Naive B cell (primary cell): ENCODE results near the gene NDUFAB1. TPM values are rescaled to one million over a fixed set of nuclear protein-coding genes. Genes with fewer than 3 reads are reported as not detected.
"Not testable (repeated sequence)": the region's sequence is repeated elsewhere in the genome, so short reads cannot be mapped to it uniquely, and the experiment has no call there.

Experiments used
- ATAC-seq, 2 donors: fragments of 150-1000 bp; cut with Tn5 transposase; 2 replicates each; pipeline ENCODE4 v1.10.0; 2021; ENCODE audit warnings: low read depth in 2 of 2, mild to moderate bottlenecking in 2 of 2, moderate library complexity in 2 of 2
- DNase-seq: peaks from one replicate; pipeline ENCODE4 v3.0.0; 2022
- H3K27ac Mint-ChIP-seq, 6 donors: one replicate each; pipeline ENCODE4 v1.8.0; 2020 to 2022; ENCODE audit warnings: mild to moderate bottlenecking in 6 of 6, mixed read lengths in 6 of 6, moderate library complexity in 5 of 6, inconsistent platforms in 2 of 6
- H3K27me3 Mint-ChIP-seq, 3 donors: one replicate each; pipeline ENCODE4 v1.8.0; 2021 to 2022; ENCODE audit warnings: mixed read lengths in 3 of 3, mild to moderate bottlenecking in 1 of 3
- H3K36me3 Mint-ChIP-seq, 2 donors: one replicate each; pipeline ENCODE4 v1.8.0; 2020 to 2022; ENCODE audit warnings: mixed read lengths in 2 of 2, inconsistent platforms in 1 of 2, mild to moderate bottlenecking in 1 of 2
- H3K4me1 Mint-ChIP-seq, 3 donors: one replicate each; pipeline ENCODE4 v1.8.0; 2020 to 2022; ENCODE audit warnings: mixed read lengths in 3 of 3, inconsistent platforms in 1 of 3, mild to moderate bottlenecking in 1 of 3, moderate library complexity in 1 of 3
- H3K4me3 Mint-ChIP-seq, 8 donors: one replicate each; pipeline ENCODE4 v1.8.0; 2020 to 2022; ENCODE audit warnings: mild to moderate bottlenecking in 8 of 8, mixed read lengths in 8 of 8, moderate library complexity in 8 of 8, inconsistent platforms in 2 of 8
- H3K9me3 Mint-ChIP-seq, 7 donors: one replicate each; pipeline ENCODE4 v1.8.0; 2020 to 2022; ENCODE audit warnings: mixed read lengths in 7 of 7, mild to moderate bottlenecking in 5 of 7, inconsistent platforms in 2 of 7, moderate library complexity in 1 of 7
- polyA plus RNA-seq, 6 donors: library from polyadenylated mRNA; unstranded; fragments of 300-500 nt; fragmentation: Illumina TruSeq; gene quantifications; one replicate each; pipeline ENCODE4 v1.2.3, GENCODE V29; 2021; ENCODE audit warnings: low read depth in 6 of 6

The NDUFAB1 gene
- polyA plus RNA-seq, 6 donors from 2014 or later, result 159 to 221 (median 172) TPM

DNA sequence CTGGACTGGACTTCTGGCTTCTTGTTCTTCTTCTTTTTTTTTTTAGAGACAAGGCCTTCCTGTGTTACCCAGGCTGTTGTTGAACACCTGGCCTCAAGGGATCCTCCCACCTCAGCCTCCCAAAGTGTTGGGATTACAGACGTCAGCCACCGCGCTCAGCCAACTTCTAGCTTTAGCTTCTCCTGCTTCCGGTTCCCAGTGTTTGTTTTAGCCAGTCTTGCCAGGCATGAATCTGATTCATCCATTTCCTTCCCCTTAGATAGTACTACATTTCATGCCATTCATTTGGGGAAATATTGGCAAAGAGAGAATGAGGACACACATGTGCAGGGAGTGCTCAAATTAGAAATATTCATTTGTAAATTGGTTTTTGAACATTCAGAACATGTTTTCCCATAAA lies 12.1 kb upstream of the NDUFAB1 start:
- DNase-seq (no peak), ATAC-seq (no peak)
- Mint-ChIP-seq H3K4me1 (no peaks in the 10 kb centered on the region), H3K27ac (no peak overlapping the region), H3K36me3 (peaks cover 0 to 9% of the 10 kb centered on the region in 2 donors), H3K9me3 (no peaks in the 10 kb centered on the region), H3K27me3 (no peaks in the 10 kb centered on the region), H3K4me3 (peak overlapping the region in 1 of 8 donors; percentile 13)

DNA sequence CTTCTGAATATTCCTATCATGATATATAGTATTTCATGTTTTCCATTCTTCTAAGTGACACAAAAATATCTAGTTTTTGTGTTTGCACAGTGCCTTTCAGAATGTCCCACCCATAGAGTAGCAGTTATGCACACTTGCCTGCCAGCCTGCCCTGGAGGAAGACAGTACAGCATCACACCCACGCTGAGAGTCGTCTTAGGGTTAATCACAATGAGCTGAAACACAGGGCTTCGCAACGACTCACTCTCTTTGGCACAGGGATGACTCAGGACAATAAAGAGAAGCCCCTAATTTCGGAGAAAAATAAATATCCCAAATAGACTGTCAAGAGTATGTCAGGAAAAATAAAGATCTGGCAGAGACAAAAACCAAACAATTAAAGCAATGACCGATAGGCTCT lies 11.6 kb upstream of the NDUFAB1 start:
- Mint-ChIP-seq H3K4me1 (no peaks in the 10 kb centered on the region), H3K36me3 (peaks cover 0 to 9% of the 10 kb centered on the region in 2 donors), H3K4me3 (no peak overlapping the region), H3K27me3 (no peaks in the 10 kb centered on the region), H3K9me3 (no peaks in the 10 kb centered on the region), H3K27ac (peak overlapping the region in 2 of 6 donors; percentile 8 to 86)
- ATAC-seq (no peak), DNase-seq (no peak)

DNA sequence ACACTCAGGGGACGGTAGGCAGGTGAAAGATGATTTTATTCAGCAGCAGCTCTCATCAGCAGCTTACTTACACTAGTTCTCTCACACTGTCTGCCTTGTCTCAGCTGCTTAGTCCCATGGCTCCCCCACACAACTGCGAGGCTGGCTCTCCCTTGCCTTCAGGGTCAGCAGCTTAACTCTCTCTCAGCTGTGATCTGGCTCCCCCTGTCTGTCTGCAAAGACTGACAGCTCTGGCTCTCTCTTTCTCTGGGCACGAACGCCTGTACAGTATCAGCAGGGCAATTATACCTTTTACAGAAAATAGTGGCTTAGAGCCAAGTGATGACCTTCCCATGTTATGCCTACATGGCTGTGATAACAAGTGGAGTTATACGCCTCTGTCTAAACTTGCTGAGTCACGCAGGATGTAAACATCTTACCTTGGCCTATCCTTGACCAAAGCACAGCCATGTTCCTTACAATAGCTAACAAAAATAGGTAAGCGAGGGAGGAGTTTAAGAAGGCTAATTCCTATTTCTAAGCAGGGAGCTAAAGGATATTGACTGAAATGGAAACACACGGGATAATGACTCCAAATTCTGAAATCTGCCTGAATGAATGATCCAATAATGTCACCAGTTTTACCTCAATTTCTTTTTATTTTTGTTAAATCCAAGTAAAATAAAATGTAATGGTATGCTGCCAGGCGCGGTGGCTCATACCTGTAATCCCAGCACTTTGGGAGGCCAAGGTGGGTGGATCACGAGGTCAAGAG lies 1.1 kb upstream of the NDUFAB1 start:
- no peaks in the 10 kb centered on the region for H3K9me3 Mint-ChIP-seq
- peak overlapping the region in 4 of 8 donors; percentile 57 to 86 (median 69) for H3K4me3 Mint-ChIP-seq
- peak in 1 of 2 donors; percentile 12 for ATAC-seq
- DNase-seq, result peak; percentile 11
- H3K27ac Mint-ChIP-seq, result peak overlapping the region in 3 of 6 donors; percentile 67 to 90 (median 75)
- H3K27me3 Mint-ChIP-seq, result no peaks in the 10 kb centered on the region
- no peaks in the 10 kb centered on the region for H3K36me3 Mint-ChIP-seq
- peaks cover 13 to 32% (median 22%) of the 10 kb centered on the region in 3 donors for H3K4me1 Mint-ChIP-seq

DNA sequence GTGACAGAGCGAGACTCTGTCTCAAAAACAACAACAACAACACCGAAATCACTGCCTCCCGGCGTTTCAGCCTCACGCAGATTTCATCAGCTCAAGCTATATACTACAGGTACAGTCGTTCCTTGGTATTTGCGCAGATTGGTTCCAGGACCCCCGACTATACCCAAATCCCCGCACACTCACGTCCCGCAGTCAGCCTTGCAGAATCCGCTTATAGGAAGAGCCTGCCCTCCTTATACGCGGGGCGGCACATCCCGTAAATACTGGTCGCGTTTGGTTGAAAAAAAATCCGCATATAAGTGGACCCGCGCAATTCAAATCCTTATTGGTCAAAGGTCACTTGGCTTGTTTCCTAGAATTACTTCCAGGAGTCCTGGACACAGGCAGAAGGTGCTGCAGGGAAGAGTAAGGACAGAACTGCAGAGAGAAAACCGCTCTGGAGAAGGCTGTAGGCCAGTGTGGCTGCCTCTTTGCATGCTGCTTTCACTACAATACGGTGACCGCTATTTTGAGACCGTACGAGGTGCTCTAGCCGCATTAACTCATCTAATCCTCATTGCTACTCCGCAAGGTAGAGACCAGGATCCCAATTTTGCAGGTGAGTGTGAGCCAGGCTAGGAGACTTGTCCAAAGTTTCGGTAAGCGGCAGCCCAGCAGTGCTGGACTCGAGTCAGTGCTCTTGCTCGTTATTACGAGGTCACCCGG lies 718 bp downstream of the NDUFAB1 start:
- Mint-ChIP-seq H3K27me3 (no peaks in the 10 kb centered on the region), H3K4me3 (peak overlapping the region; percentile 74 to 93 (median 86)), H3K27ac (peak overlapping the region in 3 of 6 donors; percentile 75 to 90 (median 87)), H3K9me3 (no peaks in the 10 kb centered on the region), H3K4me1 (peaks cover 21 to 37% (median 32%) of the 10 kb centered on the region in 3 donors), H3K36me3 (peaks cover 0 to 10% of the 10 kb centered on the region in 2 donors)
- DNase-seq, result no peak
- no peak for ATAC-seq

DNA sequence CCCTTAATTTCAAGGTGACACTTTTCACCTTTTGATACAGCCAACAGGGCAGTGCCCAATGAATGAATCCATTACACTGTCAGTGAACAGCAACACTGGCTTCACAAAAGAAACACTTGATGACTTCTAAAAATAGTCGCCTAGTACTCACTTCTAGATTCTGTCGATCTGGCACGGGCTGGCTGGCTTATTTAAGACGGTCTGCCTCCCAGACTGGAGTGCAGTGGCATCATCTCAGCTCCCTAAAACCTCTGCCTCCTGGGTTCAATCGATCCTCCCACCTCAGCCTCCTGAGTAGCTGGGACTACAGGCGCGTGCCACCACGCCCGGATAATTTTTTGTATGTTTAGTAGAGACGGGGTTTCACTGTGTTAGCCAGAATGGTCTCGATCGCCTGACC lies 1.9 kb downstream of the NDUFAB1 start:
- H3K27me3 Mint-ChIP-seq, result no peaks in the 10 kb centered on the region
- DNase-seq, result no peak
- ATAC-seq, result no peak
- peaks cover 0 to 10% of the 10 kb centered on the region in 2 donors for H3K36me3 Mint-ChIP-seq
- H3K4me3 Mint-ChIP-seq, result peak overlapping the region in 3 of 8 donors; percentile 40 to 86 (median 81)
- peak overlapping the region in 1 of 6 donors; percentile 29 for H3K27ac Mint-ChIP-seq
- H3K9me3 Mint-ChIP-seq, result no peaks in the 10 kb centered on the region
- peaks cover 25 to 37% (median 32%) of the 10 kb centered on the region in 3 donors for H3K4me1 Mint-ChIP-seq

DNA sequence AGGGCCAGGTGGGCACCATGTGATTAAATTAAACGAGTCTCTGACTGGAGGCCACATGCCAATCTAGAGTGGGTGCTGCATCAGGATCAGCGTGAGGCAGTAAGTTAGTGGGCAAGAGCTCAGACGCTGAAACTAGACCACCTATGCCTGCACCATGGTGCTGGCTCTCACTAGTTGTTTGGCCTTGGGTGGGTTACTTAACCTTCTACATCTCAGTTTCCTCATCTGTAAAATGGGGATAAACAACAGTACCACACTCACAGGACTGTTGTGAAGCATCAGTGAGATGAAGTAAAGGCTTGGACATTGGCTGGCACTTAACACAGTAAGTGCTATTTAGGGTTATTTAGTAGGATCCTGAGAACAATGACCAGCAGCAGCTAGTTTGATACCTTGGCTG lies 5.9 kb downstream of the NDUFAB1 start:
- ATAC-seq (no peak), DNase-seq (no peak)
- H3K4me1 Mint-ChIP-seq, result peaks cover 20 to 27% (median 23%) of the 10 kb centered on the region in 3 donors
- no peak overlapping the region for H3K4me3 Mint-ChIP-seq
- peaks cover 4 to 10% of the 10 kb centered on the region in 2 donors for H3K36me3 Mint-ChIP-seq
- no peaks in the 10 kb centered on the region for H3K27me3 Mint-ChIP-seq
- no peak overlapping the region for H3K27ac Mint-ChIP-seq
- H3K9me3 Mint-ChIP-seq, result no peaks in the 10 kb centered on the region

DNA sequence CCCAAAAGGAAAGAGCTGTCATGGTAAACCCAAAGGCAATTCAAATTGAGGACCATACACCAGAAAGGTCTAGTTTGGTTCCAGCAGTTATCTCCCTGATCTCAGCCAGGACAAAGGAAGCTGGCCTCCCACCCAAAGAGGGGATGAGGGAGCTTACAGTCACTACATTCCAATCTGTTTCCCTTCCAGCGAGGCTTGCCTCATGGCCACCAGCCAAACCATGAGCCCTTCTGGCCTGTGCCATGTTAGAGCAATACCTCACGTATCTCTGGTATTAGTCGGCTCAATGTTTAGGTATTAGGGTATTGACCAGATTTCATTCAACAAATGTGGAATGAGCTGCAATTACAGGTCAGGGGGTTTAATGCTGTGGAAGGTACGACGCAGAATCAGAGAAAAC lies 8.4 kb downstream of the NDUFAB1 start:
- peaks cover 9 to 17% of the 10 kb centered on the region in 2 donors for H3K36me3 Mint-ChIP-seq

DNA sequence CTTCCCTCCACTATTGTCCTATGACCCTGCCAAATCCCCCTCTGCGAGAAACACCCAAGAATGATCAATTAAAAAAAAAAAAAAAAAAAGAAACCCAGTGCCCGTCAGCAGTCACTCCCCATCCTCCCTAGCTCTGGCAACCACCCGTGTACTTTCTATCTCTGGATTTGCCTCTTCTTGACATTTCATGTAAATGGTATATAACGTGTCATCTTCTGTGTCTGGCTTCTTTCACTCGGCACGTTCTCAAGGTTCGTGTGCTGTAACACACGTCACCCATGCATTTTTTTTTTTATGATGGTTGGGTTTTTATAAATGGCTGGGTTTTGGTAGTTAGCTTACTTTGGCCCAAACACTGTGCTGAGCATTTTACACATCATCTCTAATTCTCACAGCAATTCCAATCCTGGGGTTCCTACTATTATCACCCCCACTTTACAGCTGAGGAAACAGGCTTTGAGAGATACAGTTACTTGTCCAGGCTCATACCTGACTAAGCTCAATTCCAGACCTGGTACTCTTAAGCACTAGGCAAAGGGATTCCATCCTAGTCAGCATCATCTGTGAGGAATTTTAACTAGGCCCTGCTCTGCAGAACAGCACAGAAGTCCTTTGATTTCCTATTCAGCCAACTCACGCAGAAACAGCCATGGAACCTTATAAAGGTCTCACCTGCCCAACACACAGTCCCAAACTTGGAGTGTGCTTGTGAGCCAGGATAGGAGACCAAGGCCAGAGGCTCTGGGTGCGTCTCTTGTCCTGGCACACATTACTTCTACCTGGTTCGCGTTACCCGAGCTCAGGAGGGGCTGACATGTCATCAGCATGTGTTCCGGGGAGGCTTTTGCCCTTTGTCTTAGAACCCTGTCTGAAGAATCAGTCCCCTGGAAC lies 11.7 kb downstream of the NDUFAB1 start:
- Mint-ChIP-seq H3K9me3 (peaks cover 0 to 2% (median 0%) of the 10 kb centered on the region in 7 donors), H3K36me3 (peaks cover 7 to 9% of the 10 kb centered on the region in 2 donors), H3K27me3 (no peaks in the 10 kb centered on the region), H3K4me1 (peaks cover 0 to 3% (median 0%) of the 10 kb centered on the region in 3 donors), H3K27ac (peak overlapping the region in 2 of 6 donors; percentile 28 to 50), H3K4me3 (no peak overlapping the region)
- DNase-seq (no peak), ATAC-seq (no peak)

More for the DNA sequence above, 8.4 kb downstream of the NDUFAB1 start:
- Mint-ChIP-seq H3K4me1 (peaks cover 8 to 15% (median 14%) of the 10 kb centered on the region in 3 donors), H3K27me3 (no peaks in the 10 kb centered on the region), H3K27ac (no peak overlapping the region), H3K9me3 (no peaks in the 10 kb centered on the region), H3K4me3 (no peak overlapping the region)
- DNase-seq (no peak), ATAC-seq (no peak)

DNA sequence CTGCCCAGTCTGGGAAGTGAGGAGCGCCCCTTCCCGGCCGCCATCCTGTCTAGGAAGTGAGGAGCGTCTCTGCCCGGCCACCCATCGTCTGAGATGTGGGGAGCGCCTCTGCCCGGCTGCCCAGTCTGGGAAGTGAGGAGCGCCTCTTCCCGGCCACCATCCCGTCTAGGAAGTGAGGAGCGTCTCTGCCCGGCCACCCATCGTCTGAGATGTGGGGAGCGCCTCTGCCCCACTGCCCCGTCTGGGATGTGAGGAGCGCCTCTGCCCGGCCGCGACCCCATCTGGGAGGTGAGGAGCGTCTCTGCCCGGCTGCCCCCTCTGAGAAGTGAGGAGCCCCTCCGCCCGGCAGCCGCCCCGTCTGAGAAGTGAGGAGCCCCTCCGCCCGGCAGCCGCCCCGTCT lies 12.8 kb downstream of the NDUFAB1 start:
- not testable (repeated sequence) for H3K27me3 Mint-ChIP-seq, H3K4me3 Mint-ChIP-seq, H3K9me3 Mint-ChIP-seq, H3K4me1 Mint-ChIP-seq, H3K27ac Mint-ChIP-seq, DNase-seq, ATAC-seq, H3K36me3 Mint-ChIP-seq

DNA sequence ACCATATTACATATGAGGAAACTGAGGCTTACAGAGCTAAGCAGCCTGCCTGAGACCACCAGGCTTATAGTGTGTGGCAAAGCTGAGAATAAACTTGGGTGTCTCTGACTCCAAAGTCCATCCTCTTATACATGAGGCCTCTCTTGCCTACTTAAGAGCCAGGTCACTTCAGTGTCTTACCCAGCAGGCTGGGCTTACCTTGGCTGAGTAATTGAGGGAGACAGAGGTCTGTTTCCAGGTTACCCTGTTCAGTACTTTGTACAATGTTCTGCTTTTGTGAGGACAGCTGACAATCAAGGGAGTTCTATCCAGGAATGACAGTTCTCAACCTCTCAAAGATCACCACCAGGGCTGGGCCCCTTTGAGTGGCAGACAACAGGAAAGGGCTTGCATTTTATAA lies 14.4 kb downstream of the NDUFAB1 start:
- Mint-ChIP-seq H3K27ac (peak overlapping the region in 1 of 6 donors; percentile 54), H3K27me3 (no peaks in the 10 kb centered on the region), H3K4me3 (no peak overlapping the region), H3K4me1 (no peaks in the 10 kb centered on the region), H3K36me3 (peaks cover 7 to 9% of the 10 kb centered on the region in 2 donors), H3K9me3 (peaks cover 0 to 2% (median 0%) of the 10 kb centered on the region in 7 donors)
- DNase-seq (no peak), ATAC-seq (no peak)

DNA sequence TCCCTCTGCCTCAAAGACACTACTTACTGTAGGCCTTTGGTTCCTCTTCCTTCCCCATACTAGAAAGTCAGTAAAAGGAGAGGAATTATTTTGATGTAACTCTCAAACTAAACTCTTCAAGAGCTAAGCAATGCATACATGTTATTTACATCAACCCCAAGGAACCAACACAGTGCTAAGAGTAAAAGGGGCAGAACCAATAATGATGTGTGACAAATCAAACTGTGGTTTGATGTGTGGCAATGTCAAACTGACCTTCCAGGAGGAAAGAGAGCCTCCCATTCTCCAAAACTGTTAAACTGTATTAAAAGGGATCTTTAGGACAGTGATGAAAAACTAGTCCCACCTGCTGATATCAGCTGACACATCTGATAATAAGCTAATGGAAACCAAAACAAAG lies 15.7 kb downstream of the NDUFAB1 start:
- Mint-ChIP-seq H3K27ac (no peak overlapping the region), H3K4me3 (no peak overlapping the region), H3K4me1 (peaks cover 0 to 3% (median 0%) of the 10 kb centered on the region in 3 donors), H3K36me3 (peaks cover 6 to 7% of the 10 kb centered on the region in 2 donors), H3K27me3 (no peaks in the 10 kb centered on the region), H3K9me3 (peaks cover 0 to 2% (median 0%) of the 10 kb centered on the region in 7 donors)
- DNase-seq, result no peak
- ATAC-seq, result no peak

DNA sequence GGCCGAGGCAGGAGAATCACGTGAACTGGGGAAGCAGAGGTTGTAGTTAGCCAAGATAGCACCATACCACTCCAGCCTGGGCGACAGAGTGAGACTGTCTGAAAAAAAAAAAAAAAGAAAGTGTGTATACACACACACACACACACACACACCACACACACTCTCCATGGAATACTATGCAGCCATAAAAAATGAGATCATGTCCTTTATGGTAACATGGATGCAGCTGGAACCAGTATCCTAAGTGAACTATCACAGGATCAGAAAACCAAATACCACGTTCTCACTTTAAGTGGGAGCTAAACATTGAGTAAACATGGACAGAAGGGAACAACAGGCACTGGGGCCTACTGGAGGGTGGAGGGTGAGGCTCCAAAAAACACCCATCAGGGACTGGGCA lies 16.7 kb downstream of the NDUFAB1 start:
- peaks cover 0 to 3% (median 0%) of the 10 kb centered on the region in 3 donors for H3K4me1 Mint-ChIP-seq
- peaks cover 0 to 2% (median 0%) of the 10 kb centered on the region in 7 donors for H3K9me3 Mint-ChIP-seq
- ATAC-seq, result no peak
- H3K27ac Mint-ChIP-seq, result peak overlapping the region in 2 of 6 donors; percentile 22 to 49
- H3K36me3 Mint-ChIP-seq, result peaks cover 4 to 6% of the 10 kb centered on the region in 2 donors
- DNase-seq, result no peak
- H3K4me3 Mint-ChIP-seq, result no peak overlapping the region
- no peaks in the 10 kb centered on the region for H3K27me3 Mint-ChIP-seq
